Activated CD8-positive, alpha-beta memory T cell treated with anti-CD3 and anti-CD28 coated beads, Interleukin-2, amount 50 U/mL, for 4 hours (primary cell): Measurements from ENCODE around the gene TRMT2A.

Experiments used
- DNase-seq: peaks from one replicate; pipeline ENCODE4 v3.0.0-alpha.2; 2020

Gene TRMT2A

GRCh38 chr22:20149257-20150250 is 32.5 kb upstream of the TRMT2A start:
- DNase-seq = no peak

GRCh38 chr22:20148414-20148813 is 31.4 kb upstream of the TRMT2A start:
- DNase-seq = no peak

GRCh38 chr22:20147237-20147988 is 30.4 kb upstream of the TRMT2A start:
- DNase-seq = no peak

GRCh38 chr22:20146777-20147176 is 29.8 kb upstream of the TRMT2A start:
- DNase-seq = no peak

GRCh38 chr22:20145832-20146223 is 28.8 kb upstream of the TRMT2A start:
- no peak for DNase-seq

- DNase-seq = no peak
Measured at GRCh38 chr22:20145206-20145831, 28.3 kb upstream of the TRMT2A start.

GRCh38 chr22:20143883-20144665 is 27.0 kb upstream of the TRMT2A start:
- DNase-seq = no peak

- DNase-seq = no peak
Measured at GRCh38 chr22:20142711-20143621, 25.9 kb upstream of the TRMT2A start.

GRCh38 chr22:20141186-20142077 is 24.4 kb upstream of the TRMT2A start:
- no peak for DNase-seq

GRCh38 chr22:20140521-20140964 is 23.5 kb upstream of the TRMT2A start:
- no peak for DNase-seq

GRCh38 chr22:20140107-20140445 is 23.1 kb upstream of the TRMT2A start:
- DNase-seq = no peak

GRCh38 chr22:20139391-20140106 is 22.5 kb upstream of the TRMT2A start:
- no peak for DNase-seq

- DNase-seq = no peak
Measured at GRCh38 chr22:20138868-20139267, 21.8 kb upstream of the TRMT2A start.

- no peak for DNase-seq
Measured at GRCh38 chr22:20138417-20138738, 21.4 kb upstream of the TRMT2A start.

- DNase-seq = no peak
Measured at GRCh38 chr22:20137671-20138416, 20.8 kb upstream of the TRMT2A start.

- DNase-seq = no peak
Measured at GRCh38 chr22:20137113-20137512, 20.1 kb upstream of the TRMT2A start.

GRCh38 chr22:20136603-20136873 is 19.5 kb upstream of the TRMT2A start:
- DNase-seq = no peak

- DNase-seq = no peak
Measured at GRCh38 chr22:20135806-20136602, 19.0 kb upstream of the TRMT2A start.

GRCh38 chr22:20135265-20135664 is 18.2 kb upstream of the TRMT2A start:
- no peak for DNase-seq
